ENCODE results near the gene SYP. TPM values are rescaled to one million over a fixed set of nuclear protein-coding genes. Genes with fewer than 3 reads are reported as not detected.

Gene SYP
- total and polyA plus RNA-seq, 10 of the 15 experiments (the other 5 are each of a cell fraction or from before 2014, with no cell fraction given), result 0.34 to 1.7 (median 0.74) TPM

- SMC1A ChIA-PET (ENCODE audit: uncharacterized antibody, unreplicated experiment), result no interaction called here
- Histone ChIP-seq H3K27ac (ENCODE audit: control insufficient read depth, insufficient read depth) (no peak within 1 kb of the TSS), H3K4me1 (ENCODE audit: control insufficient read depth, insufficient read depth, low read length) (peaks cover 5% of the 10 kb centered on the region), H4K20me1 (ENCODE audit: control insufficient read depth, insufficient read depth) (no peaks in the 10 kb centered on the region), H3K4me2 (ENCODE audit: control insufficient read depth, insufficient read depth) (no peak within 1 kb of the TSS), H3K9me3 (replicated peaks; ENCODE audit: control insufficient read depth, insufficient read depth, low read length) (no peaks in the 10 kb centered on the region; the same call in 2 of the 3 replicates), H3K79me2 (ENCODE audit: control insufficient read depth, insufficient read depth, low read length) (peaks cover 3% of the 10 kb centered on the region; the same call in 1 of the 2 replicates), H3K36me3 (ENCODE audit: control insufficient read depth in 2 of 2, insufficient read depth in 2 of 2, low read length in 1 of 2) (no peaks in the 10 kb centered on the region), H3K27me3 (replicated peaks in 1 of 2; ENCODE audit: control insufficient read depth in 2 of 2, insufficient read depth in 2 of 2, low read length in 1 of 2) (no peaks in the 10 kb centered on the region), H2AFZ (ENCODE audit: control insufficient read depth, low read depth, low read length) (no peak within 1 kb of the TSS), H3K9ac (ENCODE audit: control insufficient read depth, insufficient read depth, low read length) (no peak within 1 kb of the TSS), H3K4me3 (no peak within 1 kb of the TSS)
- ATAC-seq (no peak), DNase-seq (ENCODE audit: low read depth, low spot score) (no peak), FAIRE-seq (no peak)
- CTCF ChIA-PET, result interaction anchor here (0.6 kb wide), 1 partner anchor 89 kb away, joined by 3 read pairs; no protein-coding TSS in a partner anchor
- in situ Hi-C loops (cut with MboI) (no loop called here), intact Hi-C loops (cut with micrococcal nuclease; ENCODE audit: unreplicated experiment) (no loop called here)
- RAD21 ChIA-PET (ENCODE audit: unreplicated experiment), result no interaction called here
- WGBS (ENCODE audit: insufficient coverage, insufficient replicate concordance, low lambda C conversion rate, missing lambda C conversion rate), result 71% methylated on average over 9 of the region's 9 CpGs
- POLR2A ChIA-PET, result no interaction called here
- no TSS peak for BruUV-seq (replicated peaks)
- TF ChIP-seq ATF7 (IDR thresholded peaks at IDR 0.05; ENCODE audit: low read depth) (no peak), CREM (IDR thresholded peaks at IDR 0.05; ENCODE audit: low read depth) (no peak), CEBPZ (IDR thresholded peaks at IDR 0.05; ENCODE audit: low read depth, low read length) (no peak), SRF (IDR thresholded peaks at IDR 0.05; ENCODE audit: low read depth in 2 of 2, low read length in 2 of 2) (no peak), MXI1 (IDR thresholded peaks at IDR 0.05; ENCODE audit: low read depth, low read length) (no peak), SREBF1 (IDR thresholded peaks at IDR 0.05; ENCODE audit: low read length) (no peak), BHLHE40 (IDR thresholded peaks at IDR 0.05; ENCODE audit: borderline replicate concordance in 1 of 2, low read depth in 2 of 2, low read length in 1 of 2) (no peak), MTA3 (IDR thresholded peaks at IDR 0.05; ENCODE audit: borderline replicate concordance, low read length) (no peak), KAT2A (conservative IDR thresholded peaks at IDR 0.05; ENCODE audit: control insufficient read depth, low read depth, low read length) (no peak), SMARCA5 (IDR thresholded peaks at IDR 0.05) (no peak), TCF3 (IDR thresholded peaks at IDR 0.05; ENCODE audit: borderline replicate concordance, insufficient read depth, low read depth, low read length) (no peak), HDGF (IDR thresholded peaks at IDR 0.05) (no peak), HSF1 (IDR thresholded peaks at IDR 0.05; ENCODE audit: low read depth, low read length) (no peak), EED (IDR thresholded peaks at IDR 0.05; ENCODE audit: low read depth) (no peak)
- TF ChIP-seq, protein P1, sequence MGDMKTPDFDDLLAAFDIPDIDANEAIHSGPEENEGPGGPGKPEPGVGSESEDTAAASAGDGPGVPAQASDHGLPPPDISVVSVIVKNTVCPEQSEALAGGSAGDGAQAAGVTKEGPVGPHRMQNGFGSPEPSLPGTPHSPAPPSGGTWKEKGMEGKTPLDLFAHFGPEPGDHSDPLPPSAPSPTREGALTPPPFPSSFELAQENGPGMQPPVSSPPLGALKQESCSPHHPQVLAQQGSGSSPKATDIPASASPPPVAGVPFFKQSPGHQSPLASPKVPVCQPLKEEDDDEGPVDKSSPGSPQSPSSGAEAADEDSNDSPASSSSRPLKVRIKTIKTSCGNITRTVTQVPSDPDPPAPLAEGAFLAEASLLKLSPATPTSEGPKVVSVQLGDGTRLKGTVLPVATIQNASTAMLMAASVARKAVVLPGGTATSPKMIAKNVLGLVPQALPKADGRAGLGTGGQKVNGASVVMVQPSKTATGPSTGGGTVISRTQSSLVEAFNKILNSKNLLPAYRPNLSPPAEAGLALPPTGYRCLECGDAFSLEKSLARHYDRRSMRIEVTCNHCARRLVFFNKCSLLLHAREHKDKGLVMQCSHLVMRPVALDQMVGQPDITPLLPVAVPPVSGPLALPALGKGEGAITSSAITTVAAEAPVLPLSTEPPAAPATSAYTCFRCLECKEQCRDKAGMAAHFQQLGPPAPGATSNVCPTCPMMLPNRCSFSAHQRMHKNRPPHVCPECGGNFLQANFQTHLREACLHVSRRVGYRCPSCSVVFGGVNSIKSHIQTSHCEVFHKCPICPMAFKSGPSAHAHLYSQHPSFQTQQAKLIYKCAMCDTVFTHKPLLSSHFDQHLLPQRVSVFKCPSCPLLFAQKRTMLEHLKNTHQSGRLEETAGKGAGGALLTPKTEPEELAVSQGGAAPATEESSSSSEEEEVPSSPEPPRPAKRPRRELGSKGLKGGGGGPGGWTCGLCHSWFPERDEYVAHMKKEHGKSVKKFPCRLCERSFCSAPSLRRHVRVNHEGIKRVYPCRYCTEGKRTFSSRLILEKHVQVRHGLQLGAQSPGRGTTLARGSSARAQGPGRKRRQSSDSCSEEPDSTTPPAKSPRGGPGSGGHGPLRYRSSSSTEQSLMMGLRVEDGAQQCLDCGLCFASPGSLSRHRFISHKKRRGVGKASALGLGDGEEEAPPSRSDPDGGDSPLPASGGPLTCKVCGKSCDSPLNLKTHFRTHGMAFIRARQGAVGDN (IDR thresholded peaks at IDR 0.05), result no peak
Observed at GRCh38 chrX:49233176-49233575, 33.2 kb upstream of the SYP start, which contains the start of gene CACNA1F. TSS of gene CACNA1F (minus strand) at chrX:49233340. CDS start at chrX:49233309, 31 bp downstream.

All from GM12878 (cell line).